GM12891 (cell line): ENCODE data around the gene CFC1B.
"Not testable (repeated sequence)": the region's sequence is repeated elsewhere in the genome, so short reads cannot be mapped to it uniquely, and the experiment has no call there.

Experiments used
- PAX5 ChIP-seq: IDR thresholded peaks from 2 replicates; pipeline ENCODE4 v1.6.1; 2011; ENCODE audit warnings: low read length, moderate library complexity, mild to moderate bottlenecking; ENCODE audit not compliant: insufficient read depth, severe bottlenecking
- POLR2A ChIP-seq: IDR thresholded peaks from 2 replicates; pipeline ENCODE4 v1.6.1; 2011; ENCODE audit warnings: low read depth, low read length, control low read depth
- POLR2AphosphoS5 ChIP-seq: IDR thresholded peaks from 2 replicates; pipeline ENCODE4 v1.6.1; 2011; ENCODE audit warnings: low read depth, low read length, control low read depth
- POU2F2 ChIP-seq: IDR thresholded peaks from 2 replicates; pipeline ENCODE4 v1.6.1; 2011; ENCODE audit warnings: low read depth, mild to moderate bottlenecking, control low read depth, low read length, moderate library complexity
- SPI1 ChIP-seq: IDR thresholded peaks from 2 replicates; pipeline ENCODE4 v1.6.1; 2011; ENCODE audit warnings: low read depth, low read length, control low read depth
- TAF1 ChIP-seq: IDR thresholded peaks from 2 replicates; pipeline ENCODE4 v1.6.1; 2011; ENCODE audit warnings: low read depth, low read length, control low read depth

DNA sequence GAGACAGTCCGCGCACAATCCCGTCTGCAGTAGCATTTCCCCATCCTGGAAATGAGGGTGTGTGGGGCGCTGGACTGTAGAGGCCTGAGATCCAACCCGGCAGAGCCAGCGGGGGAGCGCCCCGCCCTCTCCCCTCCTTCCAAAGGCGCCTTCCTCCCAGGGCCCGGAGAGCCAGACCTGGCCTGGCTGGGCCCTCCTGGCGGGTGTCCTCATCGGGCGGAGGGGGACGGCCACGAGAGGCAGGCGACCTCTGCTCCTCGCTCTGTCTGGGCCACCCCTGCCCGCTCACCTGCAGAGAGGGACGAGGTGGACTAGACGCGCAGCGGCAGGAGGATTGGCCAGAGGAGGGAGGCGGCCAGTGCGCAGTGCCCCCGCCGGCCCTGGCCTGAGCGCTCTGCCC is 28.5 kb downstream of the CFC1B start:
- not testable (repeated sequence) for TF ChIP-seq POLR2A, POLR2AphosphoS5, TAF1, SPI1, POU2F2, PAX5
